ENCODE results near the gene CNGA1.

Gene CNGA1

DNA sequence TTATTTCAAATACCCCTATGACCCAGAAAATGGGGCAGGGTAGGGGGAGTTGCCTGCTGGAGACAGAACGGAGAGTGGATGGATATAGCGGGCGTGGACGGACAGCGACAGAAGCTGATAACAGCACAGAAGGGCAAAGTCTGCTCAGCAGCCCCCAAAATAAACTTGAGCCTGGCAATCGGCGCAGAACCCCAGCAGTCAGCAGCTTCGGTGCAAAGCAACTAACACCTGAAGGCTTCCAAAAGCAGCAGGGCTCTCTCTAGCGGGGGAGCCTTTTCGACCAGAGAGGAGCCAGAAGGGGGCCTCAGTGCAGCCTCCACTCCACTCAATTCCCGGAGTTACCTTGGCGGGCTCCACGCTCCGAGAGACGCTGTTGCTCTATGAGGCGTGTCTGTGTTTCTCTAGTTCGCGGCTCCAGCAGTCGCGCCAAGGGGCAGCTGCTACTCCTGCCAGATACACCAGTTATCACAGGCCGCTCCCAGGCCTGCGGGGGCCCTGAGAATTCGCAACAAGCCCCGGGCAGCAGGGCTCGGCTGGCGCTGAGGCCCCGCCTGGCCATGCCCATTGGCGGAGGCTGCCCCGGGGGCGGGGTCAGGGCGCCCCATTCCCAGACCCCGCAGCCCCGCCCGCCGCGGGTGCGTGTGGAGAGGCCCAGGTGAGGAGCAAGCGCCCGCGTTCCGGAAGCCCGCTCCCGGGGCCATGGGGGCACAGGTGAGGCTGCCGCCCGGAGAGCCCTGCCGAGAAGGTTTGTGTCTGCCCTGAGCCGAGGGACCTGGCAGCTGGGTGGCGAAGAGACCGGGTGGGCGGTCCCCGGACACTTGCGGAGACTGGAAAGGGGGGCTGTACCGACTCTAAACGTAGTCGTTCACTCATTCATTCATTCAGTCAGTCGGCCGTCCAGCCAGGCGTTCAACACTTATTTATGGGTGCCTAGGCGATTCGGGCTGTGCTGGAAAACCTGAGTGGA lies at the start of gene CNGA1, which contains the start of gene NIPAL1:
TSS of gene CNGA1 (minus strand) at position 541 of the 967 bp plus-strand sequence. CDS start 63,992 bp downstream, outside the sequence.
TSS of gene NIPAL1 (plus strand) at position 632 of the 967 bp plus-strand sequence. CDS start at position 700, 68 bp downstream.
- peak; percentile 89 for DNase-seq (ENCODE audit: low spot score)

DNA sequence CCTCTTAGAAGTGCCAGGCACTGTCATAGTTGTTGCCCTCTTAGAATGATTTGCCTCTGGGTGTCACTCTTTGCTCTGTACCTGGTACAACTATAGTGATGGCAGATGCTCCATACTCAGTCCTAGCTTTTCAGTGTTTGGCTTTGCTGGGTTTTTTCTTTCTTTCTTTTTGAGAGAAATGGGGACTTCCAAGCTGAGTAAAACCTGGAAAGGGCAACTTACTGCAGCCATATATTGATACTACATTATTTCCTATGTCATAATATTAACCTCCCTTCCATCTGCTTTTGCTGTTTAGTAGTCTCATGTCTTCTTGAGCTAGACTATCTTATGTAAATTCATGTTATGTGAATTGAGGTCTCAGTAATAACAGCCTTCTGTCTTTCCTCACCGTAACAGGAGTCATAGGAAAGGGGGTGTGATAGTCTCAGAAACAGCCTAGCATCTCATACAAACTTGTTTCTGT lies 49.1 kb upstream of the CNGA1 start:
- no peak for DNase-seq (ENCODE audit: low spot score)

DNA sequence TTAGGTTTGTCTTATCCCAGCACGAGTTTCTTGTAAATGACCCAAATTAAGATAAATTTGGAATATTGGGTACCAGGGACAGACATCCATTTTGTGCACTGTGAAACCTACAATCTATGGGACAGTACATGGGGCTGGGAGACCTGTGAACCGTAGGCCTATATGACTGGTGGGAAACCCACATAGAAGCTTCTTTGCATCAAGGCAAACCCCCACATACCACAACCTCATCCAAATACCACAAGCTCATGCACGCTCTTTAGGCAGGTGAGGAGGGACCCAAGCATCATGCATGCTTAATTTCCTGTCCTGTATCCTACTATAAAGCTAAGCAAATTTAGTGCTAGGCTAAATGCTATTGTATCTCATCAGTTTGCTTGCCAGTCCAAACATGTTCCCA lies 47.9 kb upstream of the CNGA1 start:
- no peak for DNase-seq (ENCODE audit: low spot score)

DNA sequence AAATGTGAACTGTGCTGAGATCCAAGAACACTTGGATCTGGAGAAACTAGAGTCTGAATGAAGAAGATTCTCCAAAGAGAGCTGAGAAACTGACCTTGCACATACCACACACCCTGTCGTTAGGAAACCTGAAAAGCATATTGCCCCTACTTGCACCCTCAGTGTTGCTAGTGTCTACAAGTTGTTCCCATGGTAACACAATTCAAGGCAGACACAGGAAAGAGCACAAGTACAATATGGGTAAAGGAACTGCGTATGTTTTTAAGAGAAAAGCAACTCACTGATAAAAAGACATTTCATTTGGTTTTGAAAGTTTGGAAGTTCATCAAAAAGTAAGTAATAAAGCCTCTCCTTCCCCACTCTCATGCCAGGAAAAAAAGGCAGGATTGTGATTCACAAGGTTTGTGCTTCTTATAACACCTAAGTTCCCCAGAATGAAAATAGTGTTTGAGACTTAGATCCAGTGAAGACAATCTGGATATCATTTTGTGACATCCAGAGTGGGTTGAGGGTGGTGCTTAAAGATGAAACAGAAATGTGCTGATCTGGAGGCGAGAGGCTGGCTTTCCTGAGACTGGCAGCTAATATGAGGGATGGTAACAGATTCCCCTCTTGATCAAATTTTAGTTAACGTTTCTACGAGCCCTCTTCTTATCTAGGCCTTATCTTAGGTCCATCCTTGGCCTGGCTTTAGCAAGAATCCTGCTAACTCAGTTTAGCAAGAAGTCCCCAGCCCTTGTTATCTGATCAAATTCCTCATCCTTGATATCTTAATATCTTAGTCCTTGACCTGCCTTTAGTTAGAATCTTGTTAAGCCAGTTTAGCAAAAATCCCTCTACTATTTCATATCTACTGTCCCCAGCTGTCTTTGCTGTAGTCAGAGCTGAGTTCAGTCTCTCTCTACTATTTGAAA lies 42.4 kb upstream of the CNGA1 start:
- DNase-seq (ENCODE audit: low spot score), result no peak

DNA sequence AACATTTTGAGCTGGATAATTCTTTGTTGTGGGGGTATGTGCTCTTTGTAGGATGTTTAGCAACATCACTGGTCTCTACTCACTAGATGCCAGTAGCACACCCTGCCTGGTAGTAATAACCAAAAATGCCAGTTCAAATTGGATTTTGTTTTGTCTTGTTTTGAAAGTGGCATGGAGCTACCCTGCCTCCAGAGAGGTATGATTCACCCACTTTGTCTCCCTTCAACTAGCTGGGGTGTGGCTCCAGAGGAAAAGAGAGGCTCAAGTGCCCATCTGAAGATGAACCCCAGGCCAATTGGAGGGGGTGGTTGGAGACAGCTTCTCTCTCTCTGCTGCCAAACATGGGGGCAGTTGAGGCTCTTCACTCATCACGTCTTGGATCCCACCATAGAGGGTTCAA lies 34.6 kb upstream of the CNGA1 start:
- DNase-seq (ENCODE audit: low spot score), result no peak

DNA sequence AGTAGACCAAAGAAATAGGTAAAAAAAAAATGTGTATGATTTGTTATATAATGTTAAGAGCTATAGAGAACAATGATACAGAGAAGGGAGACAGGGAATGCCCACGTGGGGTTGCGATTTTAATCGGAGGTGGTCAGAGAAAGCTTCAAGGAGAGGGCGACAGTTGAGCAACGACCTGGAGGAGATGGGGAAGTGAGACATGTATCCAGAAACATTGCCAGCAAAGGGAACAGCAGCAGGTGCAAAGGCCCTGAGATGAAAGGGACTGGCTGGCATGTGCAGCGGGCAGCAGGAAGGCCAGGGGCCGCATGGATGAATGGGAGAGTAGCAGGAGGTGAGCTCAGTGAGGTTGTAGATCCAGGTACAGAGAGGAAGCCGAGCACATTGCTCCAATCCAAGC lies 33.0 kb upstream of the CNGA1 start:
- DNase-seq (ENCODE audit: low spot score), result no peak

DNA sequence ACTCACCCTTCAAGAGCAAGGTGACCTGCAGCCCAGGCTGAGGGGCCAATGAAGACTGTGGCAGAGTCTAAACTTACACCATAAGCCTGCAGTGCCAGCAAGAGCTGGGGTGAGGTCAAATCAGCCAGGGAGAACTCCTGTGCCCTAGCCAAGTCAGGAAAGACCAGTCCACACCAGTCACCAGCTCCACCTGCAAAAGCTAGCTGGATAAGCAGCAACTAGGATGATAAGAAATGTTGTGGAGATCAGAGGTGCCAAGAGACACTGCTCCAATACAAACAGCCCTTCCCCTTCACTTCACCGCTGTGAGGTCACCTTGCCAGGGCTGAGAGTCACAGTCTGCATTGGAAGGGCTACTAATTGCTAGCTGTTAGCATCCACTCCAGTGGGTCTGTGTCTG lies 31.4 kb upstream of the CNGA1 start:
- no peak for DNase-seq (ENCODE audit: low spot score)

DNA sequence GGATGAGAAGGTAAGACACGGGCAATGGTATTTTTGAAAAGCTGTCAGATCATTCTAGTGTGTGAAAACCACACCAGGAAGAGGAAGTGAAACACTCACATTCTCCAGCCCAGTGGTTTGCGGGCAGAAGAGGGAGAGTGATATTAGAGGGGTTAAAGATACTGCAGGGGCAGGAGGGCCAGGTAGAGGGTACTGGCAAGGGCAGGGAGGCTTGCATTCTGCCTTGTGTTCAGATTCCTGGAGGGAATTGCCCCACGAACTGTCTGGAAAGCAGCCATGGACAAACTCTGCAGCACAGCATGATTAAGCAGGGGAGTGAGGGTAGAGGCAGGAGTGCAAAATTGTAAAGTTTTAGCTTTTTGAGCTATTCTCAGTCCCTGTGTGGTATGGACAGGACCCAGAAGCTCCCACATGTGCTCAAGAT lies 31.0 kb upstream of the CNGA1 start:
- peak; percentile 57 for DNase-seq (ENCODE audit: low spot score)

DNA sequence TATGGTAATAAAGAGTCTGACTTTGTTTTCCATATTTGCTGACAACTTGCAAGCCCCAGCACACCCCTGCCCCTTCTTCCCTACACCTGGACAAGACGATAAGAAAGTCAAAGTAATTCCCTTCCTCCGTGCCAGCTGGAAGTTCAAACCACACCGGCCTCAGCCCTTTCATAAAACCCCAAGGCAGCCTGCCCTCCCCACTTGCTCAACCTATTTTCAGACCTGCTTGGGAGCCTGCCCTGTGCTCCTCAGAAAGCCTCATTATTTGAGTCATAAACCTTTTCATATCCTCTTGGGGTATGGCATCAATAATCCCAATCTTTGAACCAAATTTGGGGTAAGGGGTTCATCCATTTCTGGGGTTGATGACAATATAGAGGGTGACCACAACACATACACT lies 29.6 kb upstream of the CNGA1 start:
- DNase-seq (ENCODE audit: low spot score), result no peak

DNA sequence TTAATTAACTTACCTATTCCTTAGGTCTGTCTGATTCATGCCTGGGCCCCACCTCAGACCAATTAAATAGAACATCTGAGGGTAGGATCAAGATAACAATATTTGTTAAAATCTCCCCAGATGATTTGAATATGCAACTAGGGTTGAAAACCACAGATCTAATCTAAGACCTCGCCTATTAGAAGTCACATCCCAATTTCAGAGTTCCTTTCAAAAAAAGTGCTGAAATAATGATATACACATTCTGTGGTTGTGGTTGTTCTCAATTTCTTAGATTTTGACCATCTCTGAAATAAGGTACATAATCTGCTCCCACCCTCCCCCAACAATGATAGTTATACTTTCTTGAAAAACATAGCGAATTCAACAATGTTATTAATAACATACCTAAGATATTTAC lies 27.8 kb upstream of the CNGA1 start:
- no peak for DNase-seq (ENCODE audit: low spot score)

DNA sequence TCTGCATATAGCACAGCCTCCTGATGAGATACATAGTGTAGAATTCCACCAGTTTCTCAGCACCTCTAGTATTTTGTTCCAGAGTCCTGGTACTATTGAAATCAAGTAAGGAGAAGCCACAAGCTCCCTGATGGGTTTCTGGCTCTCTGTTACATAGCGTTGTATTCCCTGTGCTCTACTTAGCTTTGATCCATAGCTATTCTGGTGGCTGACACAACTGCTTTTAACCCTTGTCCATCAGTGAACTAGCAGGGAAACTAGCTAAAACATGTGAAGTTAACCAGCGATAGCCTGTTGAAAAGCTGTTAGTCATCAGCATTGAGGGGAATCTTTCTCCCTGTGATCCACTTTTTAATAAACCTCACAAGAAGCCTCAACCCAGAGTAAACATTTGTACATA lies 27.0 kb upstream of the CNGA1 start:
- no peak for DNase-seq (ENCODE audit: low spot score)

DNA sequence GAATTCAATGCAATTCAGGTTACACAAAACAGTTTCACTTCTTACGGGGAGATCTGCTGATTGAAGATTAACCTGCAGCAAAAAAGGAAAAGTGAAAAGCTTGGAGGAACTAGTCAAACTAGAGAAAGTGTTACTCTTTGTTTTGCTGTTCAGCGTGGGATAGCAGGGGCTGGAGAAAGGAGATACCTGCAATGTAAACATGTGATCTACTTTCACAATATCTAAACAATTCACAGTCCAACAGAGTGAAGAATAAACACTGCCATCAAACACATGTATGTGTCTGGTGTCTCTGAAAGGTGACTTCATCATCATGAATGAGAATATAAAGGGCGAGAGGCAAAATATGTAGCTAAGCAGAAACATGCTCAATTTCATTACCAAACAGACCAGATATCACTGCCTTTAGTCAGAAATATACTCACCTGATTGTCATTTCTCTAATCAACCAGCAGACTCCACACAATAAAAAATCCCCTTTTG lies 26.5 kb upstream of the CNGA1 start:
- peak; percentile 24 for DNase-seq (ENCODE audit: low spot score)

DNA sequence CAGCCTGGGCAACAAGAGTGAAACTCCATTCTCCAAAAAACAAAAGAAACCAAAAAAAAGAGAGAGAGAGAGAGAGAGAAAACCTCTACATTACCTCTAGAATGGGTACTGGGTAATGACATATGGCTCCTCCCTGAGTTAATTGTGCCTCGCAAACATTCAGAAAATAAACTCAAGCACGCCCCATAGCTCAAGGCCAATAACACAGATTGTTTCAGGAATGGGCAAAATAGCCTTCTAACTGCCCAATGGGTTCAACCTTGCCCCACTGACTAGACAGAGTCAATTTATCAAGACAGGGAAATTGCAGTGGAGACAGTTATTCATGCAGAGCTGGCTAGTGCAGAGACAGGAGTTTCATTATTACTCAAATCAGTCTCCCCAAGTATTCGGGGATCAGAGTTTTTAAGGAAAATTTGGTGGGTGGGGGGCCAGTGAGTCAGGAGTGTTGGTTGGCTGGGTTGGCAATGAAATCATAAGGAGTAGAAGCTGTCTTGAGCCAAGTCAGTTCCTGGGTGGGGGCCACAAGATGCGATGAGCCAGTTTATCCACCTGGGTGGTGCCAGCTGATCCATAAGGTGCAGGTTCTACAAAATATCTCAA lies 25.2 kb upstream of the CNGA1 start:
- DNase-seq (ENCODE audit: low spot score), result no peak

DNA sequence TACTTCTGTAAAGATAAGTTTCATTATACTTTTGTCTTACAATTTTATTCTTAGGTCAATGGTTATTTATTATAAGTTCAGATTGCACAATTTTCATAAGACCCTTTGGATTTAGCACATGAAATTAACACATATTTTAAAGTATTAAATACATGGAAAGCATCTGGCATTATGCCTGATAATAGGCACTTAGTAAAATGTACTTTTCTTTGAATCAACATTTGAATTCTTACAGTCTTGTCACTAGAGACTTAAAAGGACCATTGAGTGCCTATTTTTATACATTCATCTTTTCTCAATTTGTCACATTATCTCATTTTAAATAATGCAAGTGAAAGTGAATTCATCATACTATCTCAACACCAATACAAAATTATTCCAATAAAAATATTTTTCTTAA lies 23.1 kb upstream of the CNGA1 start:
- no peak for DNase-seq (ENCODE audit: low spot score)

DNA sequence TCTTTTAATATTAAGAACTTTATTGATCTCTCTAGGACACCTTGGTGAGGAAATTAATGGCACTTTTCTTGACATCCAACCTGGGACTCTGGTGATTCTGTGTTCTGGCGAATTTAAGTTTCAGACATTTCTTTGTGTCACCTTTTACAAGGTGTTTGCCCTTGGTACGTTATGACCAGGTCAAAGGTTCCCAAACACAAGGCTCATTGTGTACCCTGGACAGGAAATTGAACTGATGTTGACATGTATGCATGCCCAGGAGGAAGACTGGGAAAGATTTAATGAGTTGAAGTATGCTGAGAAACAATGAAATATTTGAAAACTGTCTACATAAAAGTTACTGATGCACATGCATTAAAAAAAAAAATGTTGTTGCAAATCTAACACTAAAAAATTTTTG lies 22.2 kb upstream of the CNGA1 start:
- no peak for DNase-seq (ENCODE audit: low spot score)

DNA sequence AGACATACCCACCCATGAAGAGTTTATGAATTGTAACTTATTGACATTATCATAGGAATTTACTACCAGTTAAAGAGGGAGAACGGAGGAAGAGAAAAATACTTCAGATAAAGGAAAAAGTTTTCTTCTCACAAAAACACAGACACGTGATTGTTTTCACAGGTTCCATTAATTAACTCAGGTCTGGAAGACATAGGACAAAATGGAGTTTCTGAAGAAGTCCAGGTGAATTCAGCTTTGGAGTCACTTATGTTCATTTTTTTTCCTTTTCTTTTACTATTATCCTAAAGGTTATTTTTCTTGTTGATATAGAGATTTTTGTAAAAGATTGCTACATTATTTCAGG lies 20.6 kb upstream of the CNGA1 start:
- no peak for DNase-seq (ENCODE audit: low spot score)

DNA sequence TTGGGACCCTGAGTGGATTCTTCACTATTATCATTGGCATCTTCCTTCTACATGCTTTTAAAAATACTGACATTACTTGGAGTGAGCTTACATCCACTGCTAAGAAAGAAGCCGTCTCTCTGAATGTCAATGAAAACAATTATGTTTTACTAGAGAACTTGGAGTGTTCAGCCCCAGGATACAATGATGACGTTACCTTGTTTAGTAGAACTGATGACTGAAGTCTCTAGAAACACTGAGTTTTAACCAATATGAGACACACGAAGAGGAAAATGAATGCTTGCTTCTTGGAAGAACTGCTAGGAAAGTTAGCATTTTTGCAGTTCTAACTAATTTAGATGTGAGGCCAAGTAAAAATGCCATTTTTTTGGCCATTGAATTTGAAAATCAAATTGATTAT lies 19.5 kb upstream of the CNGA1 start:
- DNase-seq (ENCODE audit: low spot score), result no peak

DNA sequence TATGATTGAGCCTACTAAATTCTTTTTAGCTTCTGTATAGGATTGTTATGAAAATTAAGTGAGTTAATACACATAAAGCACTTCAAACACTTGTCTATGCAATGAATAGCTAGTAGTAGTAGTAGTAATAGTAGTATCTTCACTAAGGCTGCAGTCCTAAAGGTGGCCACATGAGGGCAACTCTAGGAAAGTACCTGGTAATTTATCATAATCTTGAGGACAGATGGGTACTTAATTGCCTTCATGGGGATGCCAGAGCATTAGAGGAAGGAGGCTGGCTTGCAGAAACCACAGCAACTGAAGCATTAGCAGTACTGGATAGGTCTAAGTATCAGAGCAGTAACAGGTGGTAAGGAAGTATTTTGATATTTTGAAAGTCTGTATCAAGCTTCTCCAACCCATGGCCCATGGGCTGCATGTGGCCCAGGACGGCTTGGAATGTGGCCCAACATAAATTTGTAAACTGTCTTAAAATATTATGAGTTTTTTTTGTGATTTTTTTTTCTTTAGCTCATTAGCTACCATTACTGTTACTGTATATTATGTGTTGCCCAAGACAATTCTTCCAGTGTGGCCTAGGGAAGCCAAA lies 17.4 kb upstream of the CNGA1 start:
- DNase-seq (ENCODE audit: low spot score), result peak; percentile 60

DNA sequence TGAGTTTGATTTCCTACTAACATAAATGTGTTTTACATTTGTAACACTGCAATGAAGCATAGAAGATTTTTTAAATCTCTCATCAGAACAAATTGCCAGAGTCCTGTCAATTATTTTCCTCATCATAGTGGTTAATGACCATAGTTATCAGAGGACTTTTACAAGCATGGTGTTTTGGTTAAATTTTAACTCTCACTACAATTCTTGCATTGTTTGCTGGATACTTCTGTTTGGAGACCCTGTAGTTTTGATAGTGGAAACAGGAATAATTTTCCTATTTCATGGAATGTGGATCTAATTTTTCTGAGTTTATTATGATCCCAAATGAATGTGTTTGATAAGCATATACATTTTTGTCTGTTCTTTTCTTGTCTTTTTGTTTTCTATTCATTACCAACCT lies 16.9 kb upstream of the CNGA1 start:
- no peak for DNase-seq (ENCODE audit: low spot score)

DNA sequence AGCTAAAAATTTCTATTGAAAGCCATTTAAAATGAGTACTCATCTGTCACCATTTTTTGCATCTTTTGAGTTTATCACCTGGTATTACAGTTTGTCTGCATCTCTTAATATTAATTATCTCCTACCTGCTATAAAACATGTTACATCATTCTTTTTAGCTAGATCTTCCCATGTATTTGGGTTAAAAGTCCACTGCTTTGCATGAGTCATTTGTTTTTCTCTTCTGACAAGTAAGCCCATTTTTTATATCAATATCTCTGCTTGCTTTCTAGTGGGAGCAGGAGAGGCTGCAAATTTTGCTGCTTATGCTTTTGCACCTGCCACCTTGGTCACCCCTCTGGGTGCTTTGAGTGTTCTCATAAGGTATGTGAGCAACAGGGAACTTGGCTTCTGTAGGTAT lies 16.2 kb upstream of the CNGA1 start:
- no peak for DNase-seq (ENCODE audit: low spot score)

DNA sequence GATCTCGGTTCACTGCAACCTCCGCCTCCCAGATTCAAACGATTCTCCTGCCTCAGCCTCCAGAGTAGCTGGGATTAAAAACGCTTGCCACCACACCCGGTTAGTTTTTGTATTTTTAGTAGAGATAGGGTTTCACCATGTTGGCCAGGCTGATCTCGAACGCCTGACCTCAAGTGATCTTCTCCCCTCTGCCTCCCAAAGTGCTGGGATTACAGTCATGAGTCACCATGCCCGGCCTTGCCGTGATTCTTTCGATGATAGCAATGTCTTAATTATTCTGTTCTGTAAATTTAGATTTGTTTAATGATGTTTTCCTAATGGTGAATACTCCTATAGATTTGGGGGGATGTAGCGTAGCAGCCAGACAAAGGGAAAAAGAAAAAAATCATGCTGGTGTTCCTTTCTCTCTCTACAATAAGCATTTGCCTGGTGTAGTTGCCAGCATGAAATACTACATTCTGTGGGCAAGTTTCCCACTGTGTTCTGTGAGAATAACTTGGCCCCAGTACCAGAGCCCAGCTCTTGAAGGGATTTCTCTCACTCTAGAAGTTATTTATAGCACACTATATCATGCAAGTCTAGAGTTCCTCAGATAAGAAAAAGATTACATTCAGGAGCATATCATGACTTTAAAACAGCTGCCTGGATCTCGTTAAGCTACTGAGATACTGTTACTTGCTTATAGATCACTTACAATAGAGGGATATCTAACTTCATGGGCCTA lies 15.5 kb upstream of the CNGA1 start:
- DNase-seq (ENCODE audit: low spot score), result no peak
